Endodermal cell (in vitro differentiated cells): ENCODE data around the gene FCGR3B. TPM values are rescaled to one million over a fixed set of nuclear protein-coding genes. Genes with fewer than 3 reads are reported as not detected.
"Not testable (repeated sequence)": the region's sequence is repeated elsewhere in the genome, so short reads cannot be mapped to it uniquely, and the experiment has no call there.

Experiments
- DNase-seq: peaks from one replicate; pipeline ENCODE4 v3.0.0-alpha.2; 2017
- H3K27ac ChIP-seq: 2 replicates; pipeline ENCODE4 v1.5.1; 2013; ENCODE audit warnings: mild to moderate bottlenecking, low read depth, low read length, moderate library complexity
- H3K27me3 ChIP-seq: 2 replicates; pipeline ENCODE4 v1.6.1; 2013; ENCODE audit warnings: mild to moderate bottlenecking, low read length, moderate library complexity; ENCODE audit not compliant: insufficient read depth, control insufficient read depth, poor library complexity, severe bottlenecking
- H3K36me3 ChIP-seq: 2 replicates; pipeline ENCODE4 v1.7.0; 2013; ENCODE audit warnings: mild to moderate bottlenecking, low read length, moderate library complexity; ENCODE audit not compliant: control insufficient read depth, insufficient read depth
- H3K4me1 ChIP-seq: one replicate; pipeline ENCODE4 v1.7.0; 2013; ENCODE audit warnings: low read length; ENCODE audit not compliant: control insufficient read depth, insufficient read depth
- H3K4me3 ChIP-seq: 2 replicates; pipeline ENCODE4 v1.5.1; 2013; ENCODE audit warnings: mild to moderate bottlenecking, low read length, moderate library complexity
- H3K9ac ChIP-seq: 2 replicates; pipeline ENCODE4 v1.6.1; 2013; ENCODE audit warnings: mild to moderate bottlenecking, low read length, moderate library complexity; ENCODE audit not compliant: poor library complexity, severe bottlenecking; ENCODE audit errors: extremely low read depth
- H3K9me3 ChIP-seq: 2 replicates; pipeline ENCODE4 v1.6.1; 2013; ENCODE audit warnings: mild to moderate bottlenecking, low read length, moderate library complexity; ENCODE audit not compliant: control insufficient read depth
- H3K27ac Mint-ChIP-seq: 2 replicates; pipeline ENCODE4 v1.8.0; 2020; ENCODE audit warnings: mixed read lengths
- H3K27me3 Mint-ChIP-seq: 2 replicates; pipeline ENCODE4 v1.8.0; 2021; ENCODE audit warnings: mild to moderate bottlenecking, mixed read lengths; ENCODE audit not compliant: insufficient read depth
- H3K36me3 Mint-ChIP-seq: 2 replicates; pipeline ENCODE4 v1.8.0; 2020; ENCODE audit warnings: low read depth, mixed read lengths
- H3K4me1 Mint-ChIP-seq: 2 replicates; pipeline ENCODE4 v1.8.0; 2020; ENCODE audit warnings: mixed read lengths
- H3K4me3 Mint-ChIP-seq: 2 replicates; pipeline ENCODE4 v1.8.0; 2020; ENCODE audit warnings: mild to moderate bottlenecking, moderate library complexity, mixed read lengths
- H3K9me3 Mint-ChIP-seq: 2 replicates; pipeline ENCODE4 v1.8.0; 2020; ENCODE audit warnings: mild to moderate bottlenecking, mixed read lengths
- WGBS, 2 experiments: methylation state at CpG; one replicate each; pipeline versions ENCODE4 v1.1.5 to v1.1.7; 2013; ENCODE audit warnings: missing lambda C conversion rate in 2 of 2, mixed read lengths in 1 of 2; ENCODE audit not compliant: insufficient coverage in 1 of 2, insufficient read length in 1 of 2; 5-methylcytosine and 5-hydroxymethylcytosine counted together
- total RNA-seq, 2 donors: library from RNA; stranded (reverse); fragmentation: NEBNext Ultra II Directional in 1 of 2; extraction: Animal tissue kit (Norgen Biotek cat#: 25700) in 1 of 2; gene quantifications; 2 replicates in 1 of 2; 3 replicates in 1 of 2; pipeline ENCODE4 v1.2.1, GENCODE V29; 2021

FCGR3B gene
- total RNA-seq, 2 donors from 2014 or later = not detected

DNA sequence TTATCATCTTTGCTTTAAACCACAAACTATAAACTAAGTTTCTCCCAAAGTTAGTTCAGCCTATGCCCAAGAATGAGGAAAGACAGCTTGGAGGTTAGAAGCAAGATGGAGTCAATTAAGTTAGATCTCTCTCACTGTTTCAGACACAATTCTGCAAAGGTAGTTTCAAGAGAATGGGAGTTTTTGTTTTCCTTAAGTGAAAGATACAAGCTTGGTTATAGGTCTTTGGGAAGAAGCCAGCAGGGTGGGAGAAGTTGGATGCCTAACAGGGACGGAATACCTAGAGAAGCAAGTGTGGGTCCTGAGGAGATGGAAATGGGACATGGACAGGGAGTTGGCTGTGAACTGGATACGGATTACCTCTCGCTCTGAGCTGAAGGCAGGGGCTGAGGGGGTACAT, 6.0 kb upstream of the FCGR3B start:
- H3K27me3 Mint-ChIP-seq = peaks cover 11% of the 10 kb centered on the region
- not testable (repeated sequence) for H3K4me1 Mint-ChIP-seq, H3K36me3 Mint-ChIP-seq, H3K4me1 ChIP-seq, DNase-seq, H3K4me3 Mint-ChIP-seq, H3K27ac Mint-ChIP-seq, H3K9me3 Mint-ChIP-seq, H3K36me3 ChIP-seq, H3K4me3 ChIP-seq, H3K27ac ChIP-seq, H3K27me3 ChIP-seq, H3K9me3 ChIP-seq, H3K9ac ChIP-seq
- 96 to 100% methylated on average over 1 to 3 of the region's 3 CpGs for WGBS, 2 experiments

DNA sequence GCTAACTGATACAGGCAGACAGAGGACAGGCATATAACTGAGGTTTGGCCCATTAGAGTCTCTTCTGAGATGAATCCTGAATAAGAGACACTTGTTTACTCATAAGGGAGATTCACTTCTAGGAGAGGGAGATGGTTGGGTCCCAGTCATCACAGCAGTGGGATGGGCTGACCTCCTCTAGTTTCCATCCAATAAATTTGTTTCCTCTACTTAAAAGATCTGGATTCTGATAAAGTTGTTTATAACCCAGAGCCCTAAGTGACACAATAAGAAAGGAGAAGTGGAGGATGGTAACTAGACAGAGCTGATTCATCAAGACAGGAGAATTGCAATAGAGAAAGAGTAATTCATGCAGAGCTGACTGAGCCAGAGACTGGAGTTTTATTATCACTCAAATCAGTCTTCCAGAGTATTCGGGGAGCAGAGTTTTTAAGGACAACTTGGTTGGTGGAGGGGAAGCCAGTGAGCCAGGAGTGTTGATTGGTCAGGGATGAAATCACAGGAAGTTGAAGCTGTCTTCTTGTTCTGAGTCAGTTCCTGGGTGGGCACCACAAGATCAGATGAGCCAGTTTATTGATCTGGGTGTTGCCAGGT, 5.3 kb upstream of the FCGR3B start:
- not testable (repeated sequence) for H3K9me3 Mint-ChIP-seq, H3K4me1 ChIP-seq, H3K27ac Mint-ChIP-seq, H3K9me3 ChIP-seq, H3K27me3 ChIP-seq, H3K4me3 ChIP-seq, H3K36me3 Mint-ChIP-seq, H3K27ac ChIP-seq, H3K4me3 Mint-ChIP-seq, H3K4me1 Mint-ChIP-seq, DNase-seq, H3K9ac ChIP-seq, H3K36me3 ChIP-seq
- no CpG with 5 or more reads among the region's 1 CpG for WGBS, 2 experiments
- H3K27me3 Mint-ChIP-seq = peaks cover 11% of the 10 kb centered on the region

DNA sequence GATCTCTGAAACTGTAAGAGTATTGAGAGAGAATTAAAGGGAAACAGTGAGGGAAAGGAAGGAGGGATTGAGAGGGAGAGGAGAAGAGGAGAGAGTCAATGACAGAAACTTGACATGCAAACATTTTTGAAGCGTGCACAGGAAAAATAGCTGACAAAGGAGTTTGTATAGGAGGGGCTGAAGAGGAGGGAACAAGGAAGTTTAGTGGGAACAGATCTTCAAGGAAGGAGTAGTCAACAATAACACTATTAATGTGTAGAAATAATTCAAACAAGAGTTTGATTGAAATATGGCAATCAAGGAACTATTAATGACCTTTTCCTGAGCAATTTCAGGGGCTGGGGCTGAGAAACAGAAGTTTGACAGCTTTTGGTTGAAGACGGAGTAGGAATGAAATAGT, 4.0 kb upstream of the FCGR3B start:
- not testable (repeated sequence) for H3K4me1 Mint-ChIP-seq, H3K4me1 ChIP-seq, H3K9ac ChIP-seq, H3K9me3 Mint-ChIP-seq, H3K36me3 Mint-ChIP-seq, H3K27ac Mint-ChIP-seq, H3K27me3 ChIP-seq, H3K9me3 ChIP-seq, H3K4me3 ChIP-seq, H3K4me3 Mint-ChIP-seq, H3K36me3 ChIP-seq, H3K27ac ChIP-seq, DNase-seq
- peaks cover 11% of the 10 kb centered on the region for H3K27me3 Mint-ChIP-seq
- no CpG with 5 or more reads among the region's 2 CpGs for WGBS, 2 experiments

DNA sequence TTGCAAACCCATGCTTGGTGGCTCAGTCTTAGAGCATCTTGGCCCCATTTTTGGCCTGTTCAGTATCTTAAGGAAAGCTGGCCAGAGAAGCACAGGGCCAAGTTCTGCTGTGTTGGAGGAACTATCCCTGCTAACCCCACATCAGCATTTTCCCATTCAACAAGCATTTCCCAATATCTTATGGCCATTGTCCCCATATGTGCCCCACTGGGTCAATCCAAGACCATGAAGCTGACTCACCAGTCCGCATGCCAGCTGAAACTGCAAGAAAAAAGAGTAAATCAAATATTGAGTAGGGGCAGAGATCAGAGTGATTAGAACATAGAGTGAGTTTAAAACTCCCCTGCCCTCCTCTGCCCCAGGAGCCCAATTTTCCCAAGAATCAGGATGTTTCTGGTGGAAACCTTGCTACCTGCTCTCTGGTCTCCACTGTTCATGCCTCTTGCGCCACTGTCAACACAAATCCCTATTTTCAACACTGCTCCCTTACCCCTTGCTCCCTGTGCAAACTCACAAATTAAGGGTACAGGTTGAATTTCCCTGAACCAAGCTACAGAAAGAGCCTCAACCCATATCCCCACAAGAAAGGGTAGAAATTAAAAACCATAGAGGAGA, 741 bp downstream of the FCGR3B start:
- not testable (repeated sequence) for H3K36me3 ChIP-seq, H3K4me3 Mint-ChIP-seq, H3K9me3 ChIP-seq, H3K27me3 ChIP-seq, H3K4me3 ChIP-seq, H3K36me3 Mint-ChIP-seq, H3K27ac ChIP-seq, DNase-seq, H3K4me1 ChIP-seq, H3K27me3 Mint-ChIP-seq, H3K9ac ChIP-seq, H3K4me1 Mint-ChIP-seq, H3K9me3 Mint-ChIP-seq, H3K27ac Mint-ChIP-seq
- 85% methylated on average over 1 of the region's 2 CpGs; no CpG with 5 or more reads in 1 of the 2 experiments for whole genome bisulfite sequencing, 2 experiments

DNA sequence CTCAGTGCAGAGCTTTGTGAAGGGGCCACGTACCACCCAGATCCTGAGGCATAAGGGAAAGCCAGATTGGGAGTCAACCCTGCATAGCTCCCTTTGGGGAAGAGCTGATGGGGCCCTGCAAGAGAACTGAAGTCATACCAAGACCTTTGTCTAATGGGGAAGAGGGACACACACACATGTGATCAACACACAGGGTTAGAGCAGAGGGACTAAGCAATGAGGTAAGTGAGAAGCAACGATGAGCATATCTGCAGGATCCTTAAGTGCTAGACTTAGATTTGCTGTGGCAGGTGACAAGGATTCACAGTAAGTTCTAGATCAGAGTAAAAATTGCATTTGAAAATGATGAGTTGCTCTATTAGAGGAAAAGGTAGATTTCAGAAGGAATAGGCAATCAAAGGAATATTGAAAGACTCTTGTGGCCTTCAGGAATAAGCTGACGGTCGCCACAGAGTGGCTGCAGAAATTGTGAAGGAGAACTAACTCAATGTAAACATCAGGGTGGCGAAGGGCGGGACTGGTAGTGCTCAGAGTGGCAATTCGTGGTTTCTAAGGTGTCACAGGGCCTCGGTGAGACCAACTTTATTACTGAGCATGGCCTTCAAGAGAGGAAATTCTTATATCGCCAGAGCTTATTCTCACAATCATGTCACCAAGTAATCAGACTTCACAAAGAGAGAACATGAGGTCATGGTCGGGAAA, 4.4 kb downstream of the FCGR3B start:
- H3K27ac Mint-ChIP-seq, DNase-seq, H3K27ac ChIP-seq, H3K36me3 ChIP-seq, H3K27me3 ChIP-seq, H3K4me1 Mint-ChIP-seq, H3K4me3 Mint-ChIP-seq, H3K4me1 ChIP-seq, H3K9me3 Mint-ChIP-seq, H3K9me3 ChIP-seq, H3K36me3 Mint-ChIP-seq, H3K4me3 ChIP-seq, H3K9ac ChIP-seq: not testable (repeated sequence)
- 92 to 93% methylated on average over 4 to 8 of the region's 10 CpGs for WGBS, 2 experiments
- peaks cover 34% of the 10 kb centered on the region for H3K27me3 Mint-ChIP-seq

DNA sequence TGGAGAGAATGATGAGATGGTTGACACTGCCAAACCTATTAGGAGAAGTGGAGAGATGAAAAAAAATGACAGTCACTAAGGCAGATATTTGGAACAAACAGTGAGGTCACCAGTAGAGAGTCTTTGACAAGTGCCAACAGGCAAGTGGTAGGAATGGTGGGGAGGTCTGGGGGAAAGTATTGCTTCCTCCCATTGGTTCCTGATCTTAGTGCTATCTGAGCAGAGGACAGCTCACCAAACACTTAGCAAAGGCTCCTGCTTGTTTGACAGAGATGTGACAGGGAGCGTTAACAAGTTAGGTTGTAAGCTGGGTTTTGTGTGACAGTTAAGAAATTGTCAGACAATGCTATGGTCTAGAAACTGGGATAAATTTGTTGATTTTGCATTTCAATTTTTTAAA, 6.4 kb downstream of the FCGR3B start:
- not testable (repeated sequence) for H3K36me3 ChIP-seq, DNase-seq, H3K27ac Mint-ChIP-seq, H3K36me3 Mint-ChIP-seq, H3K9ac ChIP-seq, H3K4me3 ChIP-seq, H3K4me1 ChIP-seq, H3K9me3 Mint-ChIP-seq, H3K4me3 Mint-ChIP-seq, H3K27ac ChIP-seq, H3K4me1 Mint-ChIP-seq, H3K9me3 ChIP-seq
- WGBS, 2 experiments = no CpG with 5 or more reads among the region's 1 CpG
- peaks cover 10% of the 10 kb centered on the region for H3K27me3 ChIP-seq
- H3K27me3 Mint-ChIP-seq = peaks cover 46% of the 10 kb centered on the region
